Jurkat, Clone E6-1 (cell line): Measurements from ENCODE around the gene PPP3CA. TPM values are rescaled to one million over a fixed set of nuclear protein-coding genes. Genes with fewer than 3 reads are reported as not detected.

Experiments
- DNase-seq: peaks from one replicate; pipeline ENCODE4 v3.0.0-alpha.2; 2011; ENCODE audit warnings: low read depth, low spot score
- H3K4me3 ChIP-seq: 2 replicates; pipeline ENCODE4 v1.5.1; 2011; ENCODE audit warnings: mild to moderate bottlenecking, low read length, control low read depth, moderate library complexity
- polyA plus RNA-seq: library from polyadenylated mRNA; unstranded; fragments of >200 nt; gene quantifications from one replicate; pipeline ENCODE4 v1.2.1, GENCODE V29; 2012; ENCODE audit warnings: missing spikeins; ENCODE audit not compliant: insufficient read length, insufficient read depth

The PPP3CA gene
- 11.2 TPM for polyA plus RNA-seq

DNA sequence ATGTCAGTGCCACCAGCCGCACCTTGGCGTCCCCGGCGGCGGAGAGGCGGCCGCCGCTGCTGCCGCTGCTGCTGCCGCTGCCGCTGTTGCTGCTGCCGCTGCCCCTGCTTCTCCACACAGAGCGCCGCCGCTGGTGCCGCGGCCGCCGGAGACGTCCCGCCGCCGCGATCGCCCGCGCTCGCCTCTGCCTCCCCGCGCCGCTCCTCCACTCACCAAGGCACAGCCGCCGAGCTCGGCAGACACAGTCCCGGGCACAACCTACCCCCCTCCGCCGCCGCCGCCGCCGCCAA, at the start of gene PPP3CA:
TSS of gene PPP3CA (minus strand) at position 260 of the 290 bp plus-strand sequence.
- no peak for DNase-seq
- H3K4me3 ChIP-seq = peak within 1 kb of the TSS; percentile 81

DNA sequence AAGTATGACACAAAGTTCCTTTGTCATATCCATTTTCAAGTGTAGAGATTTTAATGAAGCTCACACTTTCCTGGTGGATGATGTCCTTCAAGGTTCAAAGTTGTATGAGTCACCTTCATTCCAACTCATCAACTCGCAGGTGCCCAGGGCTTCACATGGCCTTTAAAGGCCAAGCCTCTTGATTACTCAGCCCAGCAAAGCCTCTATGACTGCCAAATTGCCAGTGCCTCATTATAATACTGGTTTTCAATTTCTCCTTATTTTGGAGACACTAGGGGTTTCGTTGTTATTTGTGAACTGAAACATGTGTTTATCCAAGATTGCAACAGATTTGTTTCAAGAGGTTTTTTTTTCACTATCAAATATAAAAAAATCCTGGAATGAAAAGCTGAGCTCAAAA, 45.9 kb upstream of the PPP3CA start:
- no peak overlapping the region for H3K4me3 ChIP-seq
- no peak for DNase-seq

DNA sequence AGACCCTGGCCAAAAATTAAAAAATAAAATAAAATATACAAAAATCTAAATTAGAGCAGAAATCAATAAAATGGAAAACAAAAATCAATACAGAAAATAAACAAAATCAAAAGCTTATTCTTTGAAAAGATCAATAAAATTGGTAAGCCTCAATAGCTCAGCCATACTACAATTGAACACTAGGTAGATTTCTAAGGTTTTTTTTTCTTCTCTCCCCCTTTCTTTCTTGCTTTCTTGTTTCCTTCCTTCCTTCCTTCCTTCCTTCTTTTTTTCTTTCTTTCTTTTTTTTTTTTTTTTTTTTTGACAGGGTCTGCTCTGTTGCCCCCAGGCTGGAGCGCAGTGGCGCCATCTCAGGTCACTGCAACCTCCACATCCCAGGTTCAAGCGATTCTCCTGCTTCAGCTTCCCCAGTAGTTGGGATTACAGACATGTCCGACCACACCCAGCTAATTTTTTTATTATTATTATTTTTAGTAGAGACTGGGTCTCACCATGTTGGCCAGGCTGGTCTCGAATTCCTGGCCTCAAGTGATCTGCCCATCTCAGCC, 23.4 kb upstream of the PPP3CA start:
- no peak overlapping the region for H3K4me3 ChIP-seq
- no peak for DNase-seq

DNA sequence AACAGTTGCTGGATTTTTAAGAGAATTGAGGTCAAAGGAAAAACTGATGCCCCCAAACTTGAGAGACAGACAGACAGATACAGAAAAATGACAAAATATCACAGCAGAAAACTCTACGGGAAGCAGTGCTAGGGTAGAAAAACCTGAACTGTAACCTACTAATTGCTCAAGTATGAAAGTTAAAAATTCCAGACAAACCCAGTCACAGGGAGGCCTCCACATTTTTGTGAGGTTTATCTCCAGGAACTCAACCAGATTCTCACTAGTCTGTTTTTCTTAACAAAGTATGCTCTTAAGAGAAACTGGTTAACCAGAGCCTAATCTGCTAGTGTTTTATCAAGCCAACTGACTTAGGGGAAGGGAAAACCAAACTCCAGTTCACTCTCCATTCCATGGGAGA, 19.9 kb upstream of the PPP3CA start:
- DNase-seq = no peak
- no peak overlapping the region for H3K4me3 ChIP-seq

DNA sequence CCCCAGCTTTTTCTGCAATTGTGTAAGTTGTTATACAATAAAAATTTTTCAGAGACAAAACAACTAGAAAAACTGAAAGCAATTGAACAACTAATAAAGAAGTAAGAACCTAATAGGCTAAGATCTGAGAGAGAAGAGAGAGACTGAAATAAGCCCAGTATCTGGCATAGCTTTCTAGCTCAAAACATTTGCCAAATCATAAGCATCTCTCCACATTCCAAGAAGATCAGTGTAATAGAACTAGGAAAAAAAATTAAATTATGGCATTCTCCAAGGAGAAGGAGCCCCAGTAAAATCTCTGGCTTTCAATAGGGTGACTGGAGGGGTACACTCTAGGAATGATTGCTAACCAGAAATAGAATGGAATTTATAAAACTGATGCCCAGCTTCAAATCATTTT, 19.0 kb upstream of the PPP3CA start:
- DNase-seq = no peak
- H3K4me3 ChIP-seq = no peak overlapping the region

DNA sequence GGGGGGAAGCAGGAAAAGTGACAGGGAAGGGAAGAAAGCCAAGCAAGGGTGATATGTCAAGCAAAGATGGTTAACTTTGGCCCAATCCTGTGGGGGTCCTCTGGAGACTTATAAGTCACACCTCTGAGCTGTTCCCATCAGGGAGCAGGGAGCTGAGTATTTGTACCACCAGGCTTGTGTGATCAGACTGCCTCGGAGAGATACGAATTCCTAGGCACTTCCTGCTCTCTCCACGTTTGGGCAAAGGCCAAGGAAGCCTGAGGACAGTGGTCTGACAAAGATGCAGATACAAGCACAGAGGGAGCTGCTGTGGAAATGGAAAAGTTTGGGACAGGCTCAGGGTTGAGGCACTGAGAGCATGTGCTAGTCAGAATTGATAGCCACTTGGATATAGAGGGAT, 10.4 kb upstream of the PPP3CA start:
- H3K4me3 ChIP-seq = no peak overlapping the region
- no peak for DNase-seq

DNA sequence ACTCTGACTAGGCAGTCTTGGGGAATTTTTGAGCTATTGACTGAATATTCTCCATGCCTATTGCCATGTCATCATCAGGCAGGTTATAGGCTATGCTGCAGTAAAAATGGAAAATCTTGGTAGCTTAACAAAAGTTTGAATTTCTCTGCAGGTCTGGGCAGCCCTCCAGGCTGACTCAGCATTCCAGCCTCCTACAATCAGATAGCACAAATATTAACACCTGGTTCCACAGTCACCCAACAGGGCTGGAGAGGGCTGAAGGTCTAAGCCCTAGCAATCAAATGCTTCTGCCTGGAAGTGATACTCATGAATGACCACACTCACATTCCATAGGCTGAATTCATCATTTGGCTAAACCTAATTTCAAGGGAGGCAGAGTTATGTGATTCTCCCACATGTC, 9.6 kb upstream of the PPP3CA start:
- DNase-seq = no peak
- no peak overlapping the region for H3K4me3 ChIP-seq

DNA sequence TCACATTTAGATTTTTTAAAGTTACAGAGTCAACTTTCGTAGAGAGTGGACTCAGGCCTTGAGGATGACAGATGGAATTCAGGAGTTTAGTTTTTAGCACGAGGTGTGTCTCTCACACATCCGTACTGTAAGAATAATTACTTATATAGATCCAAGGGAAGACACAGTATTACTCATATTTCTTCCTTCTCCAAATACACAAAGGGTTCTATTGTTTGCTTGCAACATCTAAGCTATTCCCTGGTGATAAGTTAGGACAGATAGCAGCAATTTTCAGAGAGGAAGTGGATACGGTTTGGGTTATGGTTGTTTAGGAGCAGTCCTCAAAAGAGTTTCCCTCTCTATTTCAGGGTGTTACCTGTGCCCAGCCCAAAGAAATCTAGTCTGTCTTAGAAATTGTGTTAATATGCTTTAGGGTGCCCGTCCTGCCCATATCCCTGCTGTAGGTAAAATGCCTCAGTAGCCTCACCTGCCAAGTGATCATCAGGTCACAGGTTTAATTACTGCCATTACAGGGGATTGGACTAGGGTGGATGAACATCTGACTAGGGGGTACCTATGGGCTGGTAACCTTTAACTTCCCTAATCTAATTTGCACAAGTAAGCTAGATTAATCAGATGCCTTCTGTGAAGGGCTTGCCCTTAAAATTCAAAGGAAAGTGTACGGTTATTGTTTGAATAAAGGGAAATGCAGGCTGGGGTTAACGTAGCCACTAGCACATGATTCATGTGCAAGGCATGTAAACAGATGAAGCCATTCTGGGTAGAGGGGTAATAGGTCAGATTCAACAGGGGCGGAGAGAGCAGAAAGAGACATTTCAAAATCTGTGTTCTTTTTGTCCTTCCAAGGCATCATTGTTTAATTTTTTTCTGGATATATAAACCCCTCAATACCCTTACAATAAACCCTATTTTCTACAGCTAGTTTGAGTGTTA, 8.7 kb upstream of the PPP3CA start:
- H3K4me3 ChIP-seq = no peak overlapping the region
- DNase-seq = no peak

DNA sequence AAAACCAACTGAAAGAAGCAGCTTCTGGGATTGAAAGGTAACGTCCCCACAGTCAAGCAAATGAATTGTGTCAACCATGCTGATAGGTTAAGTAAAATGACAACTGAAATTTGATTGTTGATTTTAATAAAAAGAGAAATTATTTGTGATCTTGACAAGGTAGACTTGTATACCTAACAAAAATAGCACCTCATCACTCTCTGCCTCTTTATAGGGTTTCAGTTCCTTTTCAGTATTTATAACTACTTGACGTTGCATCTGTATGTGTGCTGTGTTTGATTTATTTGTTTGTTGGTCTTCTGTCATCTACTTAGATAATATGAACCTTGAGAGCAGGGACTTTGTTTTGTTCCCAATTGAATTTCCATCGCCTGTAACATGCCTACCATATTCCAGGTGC, 7.9 kb upstream of the PPP3CA start:
- DNase-seq = no peak

DNA sequence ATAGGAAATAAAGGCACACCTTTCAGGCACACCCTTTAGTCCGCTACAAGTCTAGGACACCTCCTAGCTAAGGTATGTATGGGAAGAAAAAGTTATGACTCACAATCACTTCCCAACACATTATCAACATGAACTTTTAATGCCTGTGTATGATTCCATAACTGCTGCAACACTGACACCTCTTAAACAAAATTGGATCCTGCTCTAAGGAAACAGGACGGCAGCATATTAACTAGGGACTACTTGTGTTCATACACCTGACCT, 2.4 kb upstream of the PPP3CA start:
- H3K4me3 ChIP-seq = no peak overlapping the region
- DNase-seq = no peak

More for the DNA sequence above, 7.9 kb upstream of the PPP3CA start:
- H3K4me3 ChIP-seq = no peak overlapping the region

DNA sequence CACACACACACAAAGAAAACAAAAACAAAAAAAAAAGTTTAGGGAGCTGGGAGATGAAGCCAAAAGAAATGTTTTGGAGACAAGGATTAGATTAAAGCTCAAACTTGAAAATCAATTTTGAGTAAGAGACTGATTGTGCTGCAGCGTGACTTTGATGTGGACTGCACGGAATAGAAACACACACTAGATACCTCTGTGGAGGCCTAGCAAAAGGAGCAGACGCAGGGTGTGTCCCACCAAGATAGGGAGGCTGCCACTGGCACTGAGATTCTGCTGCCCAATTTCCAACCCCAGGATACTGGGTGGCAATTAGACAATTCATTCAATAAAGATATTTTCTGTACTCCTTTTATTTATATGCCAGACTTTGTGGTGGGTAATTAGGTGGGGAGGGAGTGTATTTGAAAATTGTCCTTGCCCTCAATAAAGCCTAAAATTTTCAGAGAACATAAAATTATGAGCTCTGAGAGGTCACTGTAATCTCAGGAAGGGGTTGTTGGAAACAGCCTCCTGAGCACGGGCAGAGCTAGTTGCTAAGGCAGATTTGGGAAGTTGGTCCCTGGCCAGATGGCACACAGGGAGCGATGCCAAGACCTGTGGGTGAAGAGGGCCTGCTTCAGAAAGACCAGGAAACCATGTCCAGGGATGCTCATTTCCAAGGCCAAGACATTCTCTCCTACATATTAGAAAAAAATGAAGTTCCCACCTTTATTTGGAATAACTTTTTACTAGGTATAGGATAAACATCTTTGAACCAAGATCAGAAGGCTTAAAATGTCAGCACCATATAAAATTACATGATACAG, 1.9 kb upstream of the PPP3CA start:
- no peak overlapping the region for H3K4me3 ChIP-seq
- DNase-seq = no peak

DNA sequence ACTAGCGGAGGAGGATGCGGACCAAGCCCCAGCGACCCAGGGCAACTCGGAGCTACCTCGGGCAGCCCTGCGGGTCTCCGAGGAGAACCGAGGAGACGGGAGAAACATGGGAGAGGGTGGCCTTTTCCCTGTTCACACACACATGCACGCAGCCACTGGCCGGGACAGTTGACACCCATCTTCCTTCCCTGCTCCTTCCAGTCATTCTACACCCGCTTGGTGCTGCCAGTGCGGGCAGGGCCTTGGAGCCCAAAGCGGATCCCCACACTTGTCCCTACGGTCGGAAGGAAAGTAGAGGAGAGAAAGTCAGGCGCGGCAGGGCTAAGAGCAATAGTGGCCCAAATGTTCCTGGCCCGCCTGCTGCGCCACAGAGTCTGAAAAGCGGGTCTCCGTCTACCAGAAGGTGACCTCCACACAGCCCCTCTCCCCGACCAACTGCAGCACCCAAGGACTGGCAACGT, 1.1 kb upstream of the PPP3CA start:
- DNase-seq = no peak
- H3K4me3 ChIP-seq = peak overlapping the region; percentile 81

DNA sequence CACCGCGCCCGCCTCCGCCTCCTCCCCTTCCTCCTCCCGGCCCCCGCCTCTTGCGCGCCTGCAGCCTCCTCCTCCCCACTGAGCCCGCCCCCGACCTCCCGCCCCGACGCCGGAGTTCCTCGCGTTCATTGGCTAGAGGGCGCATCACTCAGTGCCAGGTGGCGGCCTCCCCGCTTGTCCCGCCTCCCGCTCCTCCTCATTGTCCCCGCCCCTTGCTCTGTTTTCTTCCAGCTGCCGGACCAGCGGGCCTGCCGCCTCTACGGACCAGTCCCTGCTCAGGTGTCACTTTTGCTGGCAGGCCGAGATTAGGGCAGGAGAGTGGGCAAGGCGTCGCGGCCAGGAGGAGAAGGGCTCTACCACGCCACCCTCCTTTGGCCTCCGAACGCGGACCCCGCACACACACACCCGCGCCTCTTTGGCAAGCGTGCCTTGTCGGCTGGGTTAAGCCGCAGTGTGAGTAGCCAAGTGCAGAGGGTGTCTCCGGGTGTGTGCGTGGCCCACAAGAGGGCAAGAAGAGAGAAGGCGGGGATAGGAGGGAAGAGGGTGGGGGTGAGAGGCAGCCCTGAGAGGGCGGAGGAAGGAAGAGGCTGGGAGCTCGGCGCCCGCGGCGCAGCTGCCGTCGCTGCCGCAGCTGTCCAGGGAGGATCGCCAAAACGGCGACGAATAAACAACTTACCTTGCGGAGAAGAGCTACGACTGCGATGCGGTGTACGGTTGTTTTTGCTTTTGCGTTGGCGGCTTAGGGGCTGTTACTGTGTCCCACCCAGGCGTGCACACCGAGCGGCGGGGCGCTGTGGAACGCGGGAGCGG, 436 bp upstream of the PPP3CA start:
- peak; percentile 88 for DNase-seq
- peak overlapping the region; percentile 81 for H3K4me3 ChIP-seq

DNA sequence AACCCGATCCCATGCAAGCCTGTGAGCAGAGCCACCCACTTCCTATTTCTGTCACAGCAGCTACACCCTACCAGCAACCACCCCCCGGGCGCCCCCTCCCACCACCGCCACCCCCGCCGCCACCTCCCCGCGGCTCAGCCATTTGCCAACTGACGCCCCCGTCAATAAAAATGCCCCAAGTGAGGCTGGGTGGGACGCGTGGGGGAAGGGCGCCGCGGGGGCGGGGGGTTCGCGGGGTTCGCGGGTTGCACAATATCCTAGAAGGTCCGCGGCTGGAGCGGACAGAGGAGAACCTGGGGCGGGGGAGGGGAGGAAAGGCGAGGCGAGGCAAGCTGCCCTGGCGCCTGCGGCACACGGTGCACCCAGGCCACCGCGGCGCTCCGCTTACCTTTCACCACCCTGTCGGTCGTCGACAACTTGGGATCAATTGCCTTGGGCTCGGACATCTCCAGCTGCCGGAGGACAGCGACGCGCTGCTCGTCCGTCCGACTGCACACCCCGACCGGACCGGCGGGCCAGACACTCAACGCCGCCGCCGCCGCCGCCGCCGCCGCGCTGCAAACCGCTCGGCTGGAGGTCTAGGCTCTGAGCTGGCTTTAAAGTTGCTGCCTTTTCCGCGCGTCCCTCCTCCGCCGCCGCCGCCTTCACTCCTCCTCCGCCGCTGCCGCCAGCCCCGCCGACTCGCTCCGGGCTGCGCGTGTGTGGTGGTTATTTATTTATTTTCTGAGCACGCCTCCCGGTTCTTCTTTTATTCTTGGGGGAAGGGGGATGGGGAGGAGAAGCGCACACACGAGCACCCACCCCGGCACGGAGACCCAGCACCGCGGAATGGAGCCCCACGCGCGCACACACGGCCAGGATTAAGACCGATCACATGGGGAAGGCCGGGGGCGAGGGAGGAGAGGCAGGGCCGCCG, 717 bp downstream of the PPP3CA start:
- peak overlapping the region; percentile 66 for H3K4me3 ChIP-seq
- no peak for DNase-seq

DNA sequence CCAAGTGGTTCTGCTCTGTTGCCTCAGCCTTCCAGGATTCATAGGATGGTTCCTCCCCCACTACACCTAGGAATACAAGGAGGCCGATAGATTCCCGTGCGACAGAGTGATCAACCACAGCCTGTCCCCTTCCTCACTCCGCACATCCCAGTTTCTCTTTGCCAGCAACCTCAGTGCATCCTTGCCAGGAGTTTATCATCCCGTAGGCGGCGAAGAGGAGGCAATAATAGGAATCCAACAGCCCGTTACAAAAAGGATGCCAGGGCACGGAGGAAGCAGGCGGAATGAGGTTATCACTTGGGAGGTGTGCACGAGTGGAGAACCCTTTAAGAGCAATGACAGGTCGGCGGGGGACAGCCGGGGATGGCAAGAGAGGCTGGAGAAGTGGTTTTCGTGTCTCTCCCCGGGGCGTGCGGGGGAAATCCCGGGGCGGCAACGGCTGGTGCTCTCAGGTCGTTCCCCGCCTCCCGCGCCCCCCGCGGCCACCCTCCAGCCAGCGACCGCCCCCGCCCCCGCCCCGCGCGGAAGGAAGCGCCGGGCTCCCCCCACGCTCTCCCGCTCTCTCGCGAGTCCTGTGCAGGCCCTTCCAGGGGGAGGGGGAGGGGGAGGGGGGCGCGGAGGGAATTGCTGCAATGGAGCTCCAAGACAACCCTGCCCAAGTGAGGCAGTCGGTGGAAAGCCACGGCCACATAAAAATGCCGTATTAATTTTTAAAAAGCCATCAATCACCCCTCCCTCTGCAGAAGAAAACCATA, 1.6 kb downstream of the PPP3CA start:
- DNase-seq = peak; percentile 34
- peak overlapping the region; percentile 66 for H3K4me3 ChIP-seq

DNA sequence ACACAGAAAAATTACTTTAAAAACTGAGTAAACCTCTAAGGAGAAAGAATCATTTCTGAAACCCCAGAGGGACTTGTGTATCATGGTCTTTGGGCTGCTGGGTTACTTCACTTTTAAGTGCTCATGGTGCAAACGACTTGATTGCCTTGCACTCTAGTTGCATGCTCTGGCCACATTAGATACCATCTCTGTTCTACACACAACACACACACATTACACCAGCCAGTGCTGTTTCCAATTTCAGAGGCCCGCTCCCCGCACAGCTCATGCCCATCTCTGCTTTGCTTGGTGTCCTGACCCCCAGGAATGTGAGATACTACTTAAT, 2.1 kb downstream of the PPP3CA start:
- no peak for DNase-seq
- no peak overlapping the region for H3K4me3 ChIP-seq

DNA sequence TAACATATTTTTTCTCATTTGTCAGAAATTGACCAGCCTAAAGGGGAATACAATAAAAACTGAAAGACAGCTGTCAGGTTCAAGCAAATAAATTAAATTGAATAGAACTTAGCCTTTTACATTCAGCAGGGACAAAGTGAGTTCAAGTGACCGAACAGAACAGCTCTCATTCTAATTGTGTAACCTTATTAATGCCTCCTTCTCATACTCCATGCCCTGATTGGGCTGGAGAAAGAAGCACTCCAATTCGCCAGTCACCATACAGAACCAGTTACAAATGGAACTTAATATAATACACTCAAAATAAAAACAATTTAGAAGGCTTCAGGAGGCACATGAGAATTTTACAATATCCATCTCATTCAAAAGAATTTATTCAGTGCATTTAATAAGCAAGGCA, 8.0 kb downstream of the PPP3CA start:
- no peak overlapping the region for H3K4me3 ChIP-seq
- no peak for DNase-seq

DNA sequence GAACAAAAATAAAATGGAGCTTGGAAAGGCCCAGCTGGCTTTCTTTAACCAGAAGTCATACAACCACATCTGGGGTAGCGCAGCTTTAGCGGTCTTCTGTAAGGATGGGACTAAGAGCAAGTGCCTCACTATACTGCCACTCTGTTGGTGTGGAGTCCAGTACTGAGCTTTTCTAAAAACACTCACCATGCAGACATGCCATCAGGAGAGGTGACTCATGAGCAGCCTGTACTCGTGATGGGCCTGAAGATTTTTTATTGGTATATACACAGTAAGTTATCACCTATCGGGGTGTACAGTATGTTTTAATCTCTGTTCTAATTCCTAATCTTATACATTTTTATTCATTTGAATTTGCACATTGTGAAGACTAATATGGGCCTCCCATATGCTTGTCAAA, 9.6 kb downstream of the PPP3CA start:
- H3K4me3 ChIP-seq = no peak overlapping the region
- DNase-seq = no peak
